GM18499 (cell line): ENCODE measurements around the gene FRS2.

Source experiments
- ATAC-seq: cut with Tn5 transposase; IDR thresholded peaks from one replicate; pipeline ENCODE4 v1.9.1; 2021; ENCODE audit warnings: moderate number of reproducible peaks; ENCODE audit not compliant: insufficient read depth, unreplicated experiment

The FRS2 gene

GRCh38 chr12:69459477-69459876 is 10.7 kb upstream of the FRS2 start:
- no peak for ATAC-seq

- ATAC-seq, result no peak
These were observed 5.8 kb upstream of the FRS2 start for GRCh38 chr12:69464428-69464827.

- no peak for ATAC-seq
These were observed 3.3 kb upstream of the FRS2 start for GRCh38 chr12:69466867-69467266.

GRCh38 chr12:69467366-69467765 is 2.8 kb upstream of the FRS2 start:
- ATAC-seq, result no peak

GRCh38 chr12:69468237-69469026 is 1.8 kb upstream of the FRS2 start:
- ATAC-seq, result no peak

GRCh38 chr12:69469854-69470188 is 367 bp upstream of the FRS2 start:
- no peak for ATAC-seq

- ATAC-seq, result no peak
These were observed 865 bp downstream of the FRS2 start for GRCh38 chr12:69471076-69471430.

GRCh38 chr12:69471667-69472385 is 1.6 kb downstream of the FRS2 start:
- no peak for ATAC-seq

- ATAC-seq, result no peak
These were observed 3.1 kb downstream of the FRS2 start for GRCh38 chr12:69473262-69473661.

- ATAC-seq, result no peak
These were observed 4.3 kb downstream of the FRS2 start for GRCh38 chr12:69474456-69474855.

GRCh38 chr12:69475237-69475975 is 5.2 kb downstream of the FRS2 start:
- no peak for ATAC-seq

- ATAC-seq, result no peak
These were observed 6.3 kb downstream of the FRS2 start for GRCh38 chr12:69476276-69477017.

GRCh38 chr12:69479675-69480074 is 9.5 kb downstream of the FRS2 start:
- no peak for ATAC-seq

GRCh38 chr12:69480698-69481097 is 10.5 kb downstream of the FRS2 start:
- ATAC-seq, result no peak

- ATAC-seq, result no peak
These were observed 10.9 kb downstream of the FRS2 start for GRCh38 chr12:69481133-69481532.

- ATAC-seq, result no peak
These were observed 13.5 kb downstream of the FRS2 start for GRCh38 chr12:69483700-69484099.

- ATAC-seq, result no peak
These were observed 14.2 kb downstream of the FRS2 start for GRCh38 chr12:69484428-69484827.

- no peak for ATAC-seq
These were observed 20.9 kb downstream of the FRS2 start for GRCh38 chr12:69490920-69491643.

- ATAC-seq, result no peak
These were observed 22.6 kb downstream of the FRS2 start for GRCh38 chr12:69492739-69493138.

- ATAC-seq, result no peak
These were observed 24.9 kb downstream of the FRS2 start for GRCh38 chr12:69495071-69495470.
